HEK293T (cell line): ENCODE measurements around the gene HSPA4L.

Experiments
- FOXA1 ChIP-seq: fragments of 450-650 bp; IDR thresholded peaks from 2 replicates; pipeline ENCODE4 v1.6.1; 2016; ENCODE audit warnings: mild to moderate bottlenecking
- HDGF ChIP-seq: fragments of 450-650 bp; IDR thresholded peaks from 2 replicates; pipeline ENCODE4 v1.6.1; 2017; ENCODE audit warnings: antibody characterized with exemption, borderline replicate concordance
- SP1 ChIP-seq: fragments of 450-650 bp; IDR thresholded peaks from 2 replicates; pipeline ENCODE4 v1.6.1; 2017

DNA sequence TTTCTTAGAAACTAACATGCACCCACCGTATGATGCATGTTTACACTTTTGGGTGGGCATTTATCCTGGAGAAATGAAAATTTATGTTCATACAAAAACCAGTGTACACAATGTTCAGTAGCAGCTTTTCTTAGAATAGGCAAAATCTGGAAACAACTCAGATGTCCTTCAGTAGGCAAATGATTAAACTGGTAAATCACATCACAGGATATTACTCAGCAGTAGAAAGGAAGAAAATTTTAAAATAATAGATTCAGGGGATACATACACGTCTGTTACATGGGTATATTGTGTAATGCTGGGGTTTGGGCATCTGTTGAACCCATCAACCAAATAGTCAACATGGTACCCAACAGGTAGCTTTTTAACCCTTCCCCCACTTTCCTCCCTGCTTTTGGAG lies 25.2 kb upstream of the HSPA4L start:
- TF ChIP-seq FOXA1 (no peak), SP1 (no peak), HDGF (no peak)
